ENCODE results near the gene PSMD6. TPM values are rescaled to one million over a fixed set of nuclear protein-coding genes. Genes with fewer than 3 reads are reported as not detected.

Gene PSMD6
- polyA plus RNA-seq, 1 donor from 2014 or later: 150 TPM

GRCh38 chr3:64048631-64049061 is 25.4 kb upstream of the PSMD6 start:
- H3K4me3 ChIP-seq (ENCODE audit: low read length): no peak overlapping the region
- H2AFZ ChIP-seq (ENCODE audit: low read depth, low read length): no peak overlapping the region
- H4K20me1 ChIP-seq (ENCODE audit: insufficient read depth): no peaks in the 10 kb centered on the region
- no peaks in the 10 kb centered on the region for H3F3A ChIP-seq (ENCODE audit: insufficient read depth, low read length, poor library complexity, severe bottlenecking)
- H3K27me3 ChIP-seq (ENCODE audit: insufficient read depth, low read depth, low read length): no peaks in the 10 kb centered on the region
- no peaks in the 10 kb centered on the region for H3K9me3 ChIP-seq (ENCODE audit: low read length)
- H3K27ac ChIP-seq (ENCODE audit: low read length): no peak overlapping the region
- H3K36me3 ChIP-seq (ENCODE audit: insufficient read depth, low read length): no peaks in the 10 kb centered on the region
- no peaks in the 10 kb centered on the region for H3K79me2 ChIP-seq (replicated peaks; ENCODE audit: insufficient read depth, low read length)
- no peak overlapping the region for H3K9ac ChIP-seq (ENCODE audit: low read length)
- no peaks in the 10 kb centered on the region for H3K9me2 ChIP-seq (ENCODE audit: insufficient read depth, low read length)
- TF ChIP-seq RAD21 (conservative IDR thresholded peaks at IDR 0.05) (no peak), REST (IDR thresholded peaks at IDR 0.05; ENCODE audit: borderline replicate concordance) (no peak), EZH2 (IDR thresholded peaks at IDR 0.05; ENCODE audit: borderline replicate concordance, insufficient read depth, low read length, poor library complexity, severe bottlenecking) (no peak)
- no peak overlapping the region for H3K4me2 ChIP-seq (ENCODE audit: low read length)

DNA sequence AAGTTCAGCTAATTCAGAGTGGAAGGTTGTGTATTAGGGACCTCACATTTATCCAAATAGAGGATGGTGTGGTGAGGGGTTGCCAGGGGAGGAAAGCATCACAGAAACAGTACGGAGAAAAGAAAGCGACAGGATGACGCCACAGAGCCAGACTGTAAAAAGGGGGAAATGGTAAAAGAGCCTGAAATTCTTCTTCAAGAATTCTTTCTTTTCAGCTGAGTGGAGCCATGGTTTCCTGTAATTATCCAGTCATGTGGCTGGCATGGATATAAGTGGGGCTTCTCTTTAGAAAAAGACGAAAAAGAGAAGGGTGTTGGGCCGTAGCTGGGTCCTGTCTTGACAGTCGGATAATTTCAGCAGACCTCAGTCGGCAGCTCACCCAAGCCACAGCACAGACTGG is 24.5 kb upstream of the PSMD6 start:
- Histone ChIP-seq H3K27ac (ENCODE audit: low read length) (peak overlapping the region; percentile 31), H3K79me2 (replicated peaks; ENCODE audit: insufficient read depth, low read length) (no peaks in the 10 kb centered on the region), H3K9me3 (ENCODE audit: low read length) (no peaks in the 10 kb centered on the region), H3K36me3 (ENCODE audit: insufficient read depth, low read length) (no peaks in the 10 kb centered on the region), H3K27me3 (ENCODE audit: insufficient read depth, low read depth, low read length) (no peaks in the 10 kb centered on the region), H3K9ac (ENCODE audit: low read length) (no peak overlapping the region), H4K20me1 (ENCODE audit: insufficient read depth) (no peaks in the 10 kb centered on the region), H3K9me2 (ENCODE audit: insufficient read depth, low read length) (no peaks in the 10 kb centered on the region), H3K4me3 (ENCODE audit: low read length) (no peak overlapping the region), H3F3A (ENCODE audit: insufficient read depth, low read length, poor library complexity, severe bottlenecking) (no peaks in the 10 kb centered on the region), H2AFZ (ENCODE audit: low read depth, low read length) (no peak overlapping the region), H3K4me2 (ENCODE audit: low read length) (no peak overlapping the region)
- no peak for TF ChIP-seq EP300 (conservative IDR thresholded peaks at IDR 0.05; ENCODE audit: poor library complexity, severe bottlenecking)

GRCh38 chr3:64046996-64047594 is 23.8 kb upstream of the PSMD6 start:
- H3K36me3 ChIP-seq (ENCODE audit: insufficient read depth, low read length): no peaks in the 10 kb centered on the region
- H3K4me2 ChIP-seq (ENCODE audit: low read length): no peak overlapping the region
- no peak overlapping the region for H3K4me3 ChIP-seq (ENCODE audit: low read length)
- no peaks in the 10 kb centered on the region for H3F3A ChIP-seq (ENCODE audit: insufficient read depth, low read length, poor library complexity, severe bottlenecking)
- H2AFZ ChIP-seq (ENCODE audit: low read depth, low read length): no peak overlapping the region
- no peak overlapping the region for H3K9ac ChIP-seq (ENCODE audit: low read length)
- H3K9me2 ChIP-seq (ENCODE audit: insufficient read depth, low read length): no peaks in the 10 kb centered on the region
- H3K27me3 ChIP-seq (ENCODE audit: insufficient read depth, low read depth, low read length): no peaks in the 10 kb centered on the region
- no peaks in the 10 kb centered on the region for H4K20me1 ChIP-seq (ENCODE audit: insufficient read depth)
- no peaks in the 10 kb centered on the region for H3K9me3 ChIP-seq (ENCODE audit: low read length)
- H3K79me2 ChIP-seq (replicated peaks; ENCODE audit: insufficient read depth, low read length): no peaks in the 10 kb centered on the region
- TF ChIP-seq MXI1 (conservative IDR thresholded peaks at IDR 0.05; ENCODE audit: poor library complexity, severe bottlenecking): no peak
- TF ChIP-seq POLR2AphosphoS5 (IDR thresholded peaks at IDR 0.05): no peak
- TF ChIP-seq RAD21 (conservative IDR thresholded peaks at IDR 0.05): no peak
- TF ChIP-seq EZH2 (IDR thresholded peaks at IDR 0.05; ENCODE audit: borderline replicate concordance, insufficient read depth, low read length, poor library complexity, severe bottlenecking): no peak
- no peak for TF ChIP-seq TAF1 (IDR thresholded peaks at IDR 0.05; ENCODE audit: low read depth)
- TF ChIP-seq EP300 (conservative IDR thresholded peaks at IDR 0.05; ENCODE audit: poor library complexity, severe bottlenecking): no peak
- TF ChIP-seq REST (IDR thresholded peaks at IDR 0.05; ENCODE audit: borderline replicate concordance): no peak
- no peak for TF ChIP-seq CTCF (IDR thresholded peaks at IDR 0.05; ENCODE audit: poor library complexity, severe bottlenecking)
- no peak for TF ChIP-seq SMC3 (conservative IDR thresholded peaks at IDR 0.05; ENCODE audit: poor library complexity)
- peak overlapping the region; percentile 31 for H3K27ac ChIP-seq (ENCODE audit: low read length)

Data from neural cell (in vitro differentiated cells).